Measurements from ENCODE around the gene TBC1D4.

TBC1D4 gene

GRCh38 chr13:75417656-75418055 is 64.3 kb downstream of the TBC1D4 start:
- no peak for DNase-seq (ENCODE audit: low read depth)

DNA sequence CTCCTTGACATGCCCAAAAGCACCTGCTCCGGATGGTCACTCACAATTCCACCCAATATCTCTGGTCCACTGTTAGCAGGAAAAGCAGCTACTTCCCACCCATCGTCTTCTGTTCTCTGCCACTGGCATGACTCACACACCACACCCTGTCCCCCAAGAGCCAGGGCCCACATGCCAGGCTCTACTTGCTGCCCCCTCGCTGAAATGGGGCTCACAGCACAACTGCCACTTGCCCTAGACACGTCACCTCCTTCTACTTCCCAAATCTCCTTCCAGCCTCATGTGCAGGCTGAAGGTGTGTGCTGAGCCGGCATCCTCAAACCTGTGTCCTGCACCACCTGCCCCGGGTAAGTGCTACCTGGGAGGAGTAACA is 65.0 kb downstream of the TBC1D4 start:
- DNase-seq (ENCODE audit: low read depth) = no peak

DNA sequence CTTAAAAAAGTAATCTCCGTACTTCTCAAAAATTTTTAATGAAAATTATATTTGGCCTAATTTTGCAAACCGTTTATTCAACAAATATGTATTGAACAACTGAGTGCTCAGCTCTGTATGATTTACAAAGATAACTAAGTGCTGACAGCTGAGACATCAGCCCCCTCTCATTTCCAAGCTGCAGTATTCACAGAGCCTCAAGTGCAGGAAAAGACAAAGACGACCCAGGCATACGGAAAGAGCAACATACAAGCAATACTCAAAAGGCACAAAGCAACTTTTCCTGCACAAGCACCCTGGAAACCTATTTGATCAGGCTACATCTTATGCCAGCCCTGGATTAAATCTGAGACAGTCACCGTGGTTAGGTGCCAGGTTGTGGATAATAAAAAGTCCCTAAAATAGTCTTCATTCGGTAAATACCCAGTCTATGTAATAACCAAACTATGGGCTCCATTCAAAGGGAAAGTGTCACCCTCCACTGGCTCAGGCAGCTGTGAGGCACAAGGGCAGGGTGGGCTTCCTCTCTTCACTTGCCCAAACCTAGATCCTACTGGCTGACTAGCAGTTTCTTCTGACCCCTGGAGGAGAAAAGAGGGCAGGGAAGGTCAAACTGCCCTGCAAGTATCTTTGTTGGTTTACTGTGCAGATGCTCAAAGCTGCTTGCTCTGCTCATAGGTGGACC is 65.5 kb downstream of the TBC1D4 start:
- DNase-seq (ENCODE audit: low read depth) = no peak

- DNase-seq (ENCODE audit: low read depth) = no peak
Measured at GRCh38 chr13:75415694-75416093, 66.3 kb downstream of the TBC1D4 start.

DNA sequence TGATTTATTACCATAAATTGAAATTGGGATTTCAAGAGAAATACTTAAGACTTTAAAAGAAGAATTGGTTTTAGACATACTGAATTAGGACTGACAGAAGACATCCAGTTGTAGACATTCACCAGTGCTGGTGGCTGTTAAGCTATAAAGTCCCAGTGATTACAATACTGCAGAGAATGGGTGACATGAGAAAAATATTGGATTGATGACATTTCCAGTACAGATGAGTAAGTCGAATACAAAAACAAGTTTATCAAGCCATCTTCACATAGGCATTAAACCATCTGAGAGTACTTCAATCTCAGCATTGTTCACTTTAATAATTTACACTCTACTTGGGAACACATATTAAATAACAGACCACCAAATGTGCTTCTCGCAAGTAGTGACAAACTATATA is 66.8 kb downstream of the TBC1D4 start:
- no peak for DNase-seq (ENCODE audit: low read depth)

GRCh38 chr13:75414036-75414827 is 67.7 kb downstream of the TBC1D4 start:
- no peak for DNase-seq (ENCODE audit: low read depth)

- DNase-seq (ENCODE audit: low read depth) = no peak
Measured at GRCh38 chr13:75411924-75412537, 69.9 kb downstream of the TBC1D4 start.

DNA sequence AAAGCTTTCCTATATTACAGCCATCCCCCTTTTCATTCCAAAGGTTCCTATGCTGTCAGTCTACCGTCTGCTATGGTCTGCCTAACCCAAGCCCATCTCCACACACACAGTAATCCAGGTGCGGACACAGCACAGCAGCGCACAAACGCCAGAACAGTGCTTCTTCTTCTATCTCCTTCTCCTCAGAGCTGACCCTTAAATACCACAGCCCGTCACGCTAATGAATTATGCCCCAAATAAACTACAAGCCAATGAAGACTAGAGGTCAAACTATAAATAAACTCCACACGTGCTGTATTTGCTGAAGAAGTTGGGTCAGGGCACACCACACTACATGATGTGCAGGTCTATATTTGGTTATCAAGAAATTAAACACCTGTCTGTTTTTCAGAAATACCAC is 71.8 kb downstream of the TBC1D4 start:
- DNase-seq (ENCODE audit: low read depth) = no peak

DNA sequence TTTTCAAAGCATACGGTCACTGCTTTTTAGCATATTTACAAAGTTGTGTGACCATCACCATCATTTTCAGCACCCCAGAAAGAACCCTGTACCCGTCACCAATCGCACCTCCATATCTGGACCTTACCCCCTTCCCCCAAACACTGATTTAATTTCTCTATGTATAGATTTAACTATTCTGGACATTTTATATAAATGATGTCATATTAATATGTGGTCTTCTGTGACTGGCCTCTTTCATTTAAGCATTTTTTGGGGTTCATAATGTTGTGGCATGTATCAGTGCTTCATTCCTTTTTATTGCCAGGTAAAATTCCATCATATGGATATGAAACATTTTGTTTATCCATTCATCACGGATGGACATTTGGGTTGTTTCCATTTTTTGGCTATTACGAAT is 74.0 kb downstream of the TBC1D4 start:
- DNase-seq (ENCODE audit: low read depth) = no peak

- no peak for DNase-seq (ENCODE audit: low read depth)
Measured at GRCh38 chr13:75407473-75407872, 74.5 kb downstream of the TBC1D4 start.

- no peak for DNase-seq (ENCODE audit: low read depth)
Measured at GRCh38 chr13:75405976-75406703, 75.8 kb downstream of the TBC1D4 start.

DNA sequence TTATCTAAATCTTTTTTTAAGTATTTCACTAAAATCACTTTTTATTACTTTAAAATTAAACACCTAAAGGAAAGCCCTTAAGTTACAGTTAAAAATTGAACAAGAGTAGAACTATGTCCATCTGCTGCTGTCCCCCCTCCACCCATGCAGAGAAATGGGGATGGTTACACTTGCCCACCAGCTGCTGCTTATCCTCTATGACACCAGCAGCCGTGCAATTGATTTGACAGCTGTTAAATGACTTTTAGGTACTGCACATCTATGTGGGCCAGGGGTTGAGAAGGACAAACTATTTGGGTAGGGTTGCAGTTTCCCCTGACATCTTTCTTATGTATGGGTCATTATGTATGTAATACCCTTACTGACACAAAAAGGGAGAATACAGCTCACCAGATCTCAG is 77.2 kb downstream of the TBC1D4 start:
- DNase-seq (ENCODE audit: low read depth) = no peak

GRCh38 chr13:75402787-75403186 is 79.2 kb downstream of the TBC1D4 start:
- no peak for DNase-seq (ENCODE audit: low read depth)

- no peak for DNase-seq (ENCODE audit: low read depth)
Measured at GRCh38 chr13:75400775-75401174, 81.2 kb downstream of the TBC1D4 start.

DNA sequence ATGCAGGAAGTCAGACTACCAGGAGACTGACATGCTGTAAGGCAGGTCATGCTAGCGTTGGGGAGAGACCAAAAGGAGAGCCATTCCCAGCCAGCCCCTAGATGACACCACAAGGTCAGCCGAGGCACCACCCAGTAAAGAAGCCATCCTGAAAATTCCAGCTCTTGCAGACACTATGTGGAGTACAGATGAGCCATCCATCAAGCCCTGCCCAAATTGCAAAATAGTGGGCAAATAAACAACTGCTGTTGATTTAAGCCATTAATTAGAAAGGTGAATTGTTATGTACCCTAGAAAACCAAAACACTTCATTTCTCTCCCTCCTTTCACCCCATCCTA is 82.1 kb downstream of the TBC1D4 start:
- DNase-seq (ENCODE audit: low read depth) = no peak

DNA sequence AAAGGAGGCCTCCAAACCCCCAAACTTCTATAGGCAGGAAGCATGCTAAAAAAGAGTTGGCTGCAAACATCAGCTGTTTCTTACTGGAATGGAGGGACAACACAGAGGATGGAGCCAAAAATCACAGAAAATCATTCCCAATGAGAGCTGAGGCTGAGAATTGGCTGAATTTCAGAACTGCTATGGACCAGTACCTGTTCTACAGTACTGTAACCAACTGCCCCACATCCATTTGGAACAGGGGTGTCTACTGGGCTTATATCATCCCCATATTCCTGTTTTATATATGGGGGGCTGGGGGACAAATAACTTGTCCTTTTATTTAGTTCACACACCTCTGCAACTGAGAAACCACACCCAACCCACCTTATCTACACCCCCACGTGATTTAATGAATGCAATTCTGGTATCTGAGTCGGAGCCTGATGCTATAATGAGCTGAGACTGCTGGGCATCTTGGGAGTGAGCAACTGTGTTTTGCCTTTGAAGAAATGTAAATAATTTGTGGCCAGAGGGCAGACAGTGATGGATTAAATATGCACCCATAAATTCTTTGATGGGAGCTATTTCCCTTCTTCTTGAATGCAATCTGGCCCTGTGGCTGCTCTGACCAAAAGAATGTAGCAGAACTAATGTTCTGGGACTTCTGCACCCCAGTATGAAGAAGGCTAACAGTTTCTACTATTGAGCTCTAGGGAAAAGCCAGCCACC is 82.6 kb downstream of the TBC1D4 start:
- no peak for DNase-seq (ENCODE audit: low read depth)

DNA sequence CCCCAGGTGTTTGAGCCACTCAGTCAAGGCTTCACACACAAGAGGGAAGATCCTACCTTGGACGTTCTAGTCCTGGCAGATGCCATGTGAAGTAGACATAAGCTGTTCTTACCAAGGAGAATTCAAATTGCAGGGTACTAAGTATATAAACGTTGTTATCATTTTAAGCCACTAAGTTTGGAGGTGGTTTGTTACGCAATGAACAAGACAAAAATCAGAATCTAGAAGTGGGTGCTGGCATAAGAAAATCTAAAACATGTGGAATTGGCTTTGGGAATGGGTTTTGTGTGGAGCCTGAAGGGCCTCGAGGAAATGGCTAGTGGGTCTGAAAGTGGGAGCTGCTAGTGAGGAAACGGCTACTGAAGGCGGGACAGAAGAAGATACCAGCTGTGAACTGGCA is 83.9 kb downstream of the TBC1D4 start:
- DNase-seq (ENCODE audit: low read depth) = no peak

GRCh38 chr13:75395901-75396300 is 86.1 kb downstream of the TBC1D4 start:
- DNase-seq (ENCODE audit: low read depth) = no peak

DNA sequence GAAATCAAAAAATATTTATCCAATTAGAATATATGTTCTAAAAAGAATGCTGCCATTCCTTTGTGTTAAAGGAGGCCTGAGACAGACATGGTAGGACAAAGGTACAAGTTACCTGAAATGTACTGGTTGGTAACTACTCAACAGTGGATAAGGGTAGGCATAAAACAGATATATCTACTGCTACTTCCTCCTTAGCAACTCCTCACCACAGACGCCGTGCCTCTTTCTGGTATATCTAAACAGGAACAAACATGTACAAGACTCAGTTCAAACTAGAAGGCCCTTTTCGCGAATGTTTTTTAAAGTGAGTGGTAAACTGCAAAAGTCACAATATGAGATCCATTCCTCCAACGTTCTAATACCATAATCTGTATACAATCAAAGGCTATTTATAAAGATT is 86.9 kb downstream of the TBC1D4 start:
- DNase-seq (ENCODE audit: low read depth) = no peak

DNA sequence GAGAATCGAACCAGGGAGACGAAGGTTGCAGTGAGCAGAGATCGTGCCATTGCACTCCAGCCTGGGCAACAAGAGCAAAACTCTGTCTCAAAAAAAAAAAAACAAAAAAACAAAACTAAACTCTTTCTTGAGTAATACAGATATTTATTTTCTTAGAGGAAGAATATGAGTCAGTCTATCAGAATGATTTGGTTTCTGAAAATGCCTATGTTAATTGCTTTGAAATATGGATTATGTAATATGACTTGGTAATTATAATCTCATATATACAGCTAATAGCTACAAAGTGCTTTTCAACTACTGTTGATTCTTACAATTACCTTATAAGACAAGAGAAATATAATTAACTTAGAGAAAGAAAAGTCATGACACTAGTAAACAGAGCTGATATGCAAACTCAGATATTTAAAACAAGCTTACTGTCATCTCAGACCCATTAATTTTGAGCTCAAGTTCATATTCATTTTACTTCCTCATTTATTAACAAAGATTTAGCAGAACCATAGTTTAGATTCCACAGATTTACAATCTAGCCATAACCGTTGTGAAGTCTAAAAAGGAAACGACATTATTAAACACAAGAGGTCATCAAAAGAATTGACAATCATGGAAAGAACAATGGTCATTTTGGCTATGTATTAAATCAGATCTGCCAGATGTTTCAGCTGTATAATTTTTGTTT is 88.0 kb downstream of the TBC1D4 start:
- DNase-seq (ENCODE audit: low read depth) = no peak

GRCh38 chr13:75391432-75392100 is 90.4 kb downstream of the TBC1D4 start:
- DNase-seq (ENCODE audit: low read depth) = no peak
